Activated gamma-delta T cell (primary cell): Measurements from ENCODE around the gene LRMDA.

Experiments used
- DNase-seq: peaks from one replicate; lab custom pipeline; 2025; lab: John Stamatoyannopoulos, UW

LRMDA gene

DNA sequence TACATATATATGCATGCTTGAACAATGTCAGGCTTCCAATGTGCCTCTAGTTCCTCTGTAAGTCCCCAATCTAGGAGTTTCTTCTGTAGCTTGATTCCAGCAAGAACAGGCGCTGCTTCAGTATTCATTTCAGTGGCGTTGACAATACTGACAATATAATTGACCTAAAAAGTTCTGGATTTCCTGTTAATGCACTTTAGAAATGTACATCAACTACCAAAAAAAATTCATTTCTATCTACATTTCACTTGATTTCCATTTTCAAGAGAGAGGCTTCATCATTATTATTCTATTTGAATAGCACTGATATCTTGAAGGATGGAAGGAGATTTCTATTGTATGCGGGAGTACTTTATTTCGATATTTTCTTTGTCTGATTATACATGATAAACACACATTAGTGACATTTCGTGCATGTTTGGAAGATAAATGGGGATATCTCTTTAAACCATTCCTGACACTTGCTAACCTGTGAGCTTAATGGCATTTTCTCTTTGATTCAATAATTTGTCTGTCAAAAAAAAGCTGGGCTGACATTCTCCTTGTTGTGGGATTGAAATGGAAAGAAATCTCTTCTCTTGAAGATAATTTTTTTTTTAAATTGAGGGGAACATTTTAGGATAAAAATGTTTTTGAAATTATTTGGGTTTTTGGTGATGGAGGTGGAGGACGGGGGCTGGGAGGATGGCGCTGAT, 568.2 kb downstream of the LRMDA start:
- no peak for DNase-seq

- no peak for DNase-seq
Observed at GRCh38 chr10:76000550-76000949, 569.1 kb downstream of the LRMDA start.

DNA sequence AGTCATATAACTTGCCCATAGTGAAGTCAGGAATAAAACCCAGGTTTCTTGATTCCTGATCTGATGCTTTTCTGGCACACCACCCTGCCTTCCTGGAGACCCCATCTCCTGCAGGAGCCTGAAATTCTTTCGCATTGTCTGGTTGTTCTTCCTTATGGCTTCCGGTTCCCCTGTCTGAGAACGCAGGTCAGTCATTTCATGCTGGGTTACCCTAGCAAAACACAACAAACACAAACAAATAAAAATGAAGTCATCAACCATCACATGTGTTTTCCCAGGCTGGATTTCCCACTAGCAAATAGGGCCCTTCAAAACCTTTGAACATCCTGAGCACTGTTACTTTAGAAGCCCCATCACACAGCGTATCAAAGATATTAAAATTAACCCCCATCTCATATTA, 569.6 kb downstream of the LRMDA start:
- no peak for DNase-seq

GRCh38 chr10:76001461-76001860, 570.0 kb downstream of the LRMDA start:
- no peak for DNase-seq

DNA sequence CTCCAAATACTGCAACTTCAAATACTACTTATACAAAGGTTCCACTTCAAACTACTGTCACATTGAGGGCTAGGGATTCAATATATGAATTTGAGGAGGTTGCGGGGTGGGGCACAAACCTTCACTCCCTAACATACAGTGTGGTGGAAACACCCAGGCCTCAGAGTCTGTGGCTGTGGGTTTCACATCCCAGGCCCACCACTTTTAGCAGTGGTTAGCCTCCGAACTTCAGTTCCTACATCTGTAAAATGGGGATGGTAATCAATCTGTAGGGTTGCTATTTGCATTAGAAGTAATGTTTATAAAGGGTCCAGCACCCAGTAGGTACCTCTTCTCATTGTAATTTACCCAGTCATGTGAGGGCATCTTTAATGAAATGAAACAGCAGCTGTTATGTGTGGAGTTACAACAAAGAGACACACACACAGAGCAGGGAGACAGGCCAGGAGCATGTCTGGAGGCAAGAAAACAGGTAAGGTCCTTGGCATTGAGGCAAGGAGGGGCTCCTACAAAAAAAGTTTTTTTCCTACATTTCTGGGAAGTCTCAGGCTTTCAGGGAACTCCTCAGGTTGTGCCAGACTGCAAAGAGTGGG, 570.9 kb downstream of the LRMDA start:
- DNase-seq: no peak

- no peak for DNase-seq
Observed at GRCh38 chr10:76007667-76008181, 576.3 kb downstream of the LRMDA start.

GRCh38 chr10:76009531-76009930, 578.1 kb downstream of the LRMDA start:
- DNase-seq: no peak

DNA sequence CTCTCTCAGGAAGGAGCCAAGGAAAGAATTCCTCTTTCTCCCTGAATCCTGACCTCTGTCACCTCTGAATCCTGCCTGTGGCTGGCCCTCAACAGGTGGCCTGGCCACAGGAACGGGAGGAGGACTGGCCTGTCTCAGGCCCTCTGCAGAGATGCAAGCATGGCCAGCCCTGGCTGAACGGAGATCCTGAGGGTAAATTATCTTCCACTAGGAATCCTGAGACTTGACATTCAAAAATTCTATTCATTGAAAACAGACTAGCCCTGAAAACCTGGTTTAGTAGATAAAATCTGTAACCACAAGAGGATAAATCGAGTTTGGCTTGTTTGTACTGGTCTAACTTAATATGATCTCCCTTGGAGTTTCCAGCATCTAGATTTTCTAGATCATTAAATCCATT, 579.3 kb downstream of the LRMDA start:
- no peak for DNase-seq

GRCh38 chr10:76012716-76013327, 581.4 kb downstream of the LRMDA start:
- no peak for DNase-seq

- DNase-seq: no peak
Observed at GRCh38 chr10:76015245-76015644, 583.8 kb downstream of the LRMDA start.

DNA sequence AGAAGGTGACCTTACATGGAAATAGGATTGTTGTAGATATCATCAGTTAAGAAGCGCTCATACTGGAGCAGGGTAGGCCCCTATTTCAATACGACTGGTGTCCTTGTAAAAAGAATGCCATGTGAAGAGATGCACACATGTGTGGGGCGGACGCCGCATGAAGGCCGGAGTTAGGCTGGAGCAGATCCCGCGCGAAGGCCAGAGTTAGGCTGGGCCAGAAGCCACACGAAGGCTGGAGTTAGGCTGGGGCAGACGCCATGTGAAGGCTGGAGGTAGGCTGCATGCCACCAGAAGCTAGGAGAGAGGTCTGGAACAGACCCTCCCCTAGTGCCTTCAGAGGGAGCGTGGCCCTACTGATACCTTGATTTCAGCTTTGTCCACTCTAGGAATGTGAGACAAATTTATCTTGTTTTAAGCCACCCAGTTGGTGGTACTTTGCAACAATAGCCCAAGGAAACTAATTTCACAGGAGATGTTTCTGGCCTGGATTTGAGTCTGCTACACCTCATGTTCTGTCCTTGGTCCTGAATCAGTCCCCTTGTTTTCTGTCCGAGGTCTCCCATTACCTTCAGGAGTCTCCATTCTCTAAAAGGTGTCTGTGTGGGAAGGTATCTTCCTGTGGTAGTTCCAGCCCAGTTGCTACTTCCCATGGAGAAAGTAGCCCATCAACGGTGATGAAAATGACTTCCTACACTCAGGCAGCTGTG, 585.8 kb downstream of the LRMDA start:
- no peak for DNase-seq

DNA sequence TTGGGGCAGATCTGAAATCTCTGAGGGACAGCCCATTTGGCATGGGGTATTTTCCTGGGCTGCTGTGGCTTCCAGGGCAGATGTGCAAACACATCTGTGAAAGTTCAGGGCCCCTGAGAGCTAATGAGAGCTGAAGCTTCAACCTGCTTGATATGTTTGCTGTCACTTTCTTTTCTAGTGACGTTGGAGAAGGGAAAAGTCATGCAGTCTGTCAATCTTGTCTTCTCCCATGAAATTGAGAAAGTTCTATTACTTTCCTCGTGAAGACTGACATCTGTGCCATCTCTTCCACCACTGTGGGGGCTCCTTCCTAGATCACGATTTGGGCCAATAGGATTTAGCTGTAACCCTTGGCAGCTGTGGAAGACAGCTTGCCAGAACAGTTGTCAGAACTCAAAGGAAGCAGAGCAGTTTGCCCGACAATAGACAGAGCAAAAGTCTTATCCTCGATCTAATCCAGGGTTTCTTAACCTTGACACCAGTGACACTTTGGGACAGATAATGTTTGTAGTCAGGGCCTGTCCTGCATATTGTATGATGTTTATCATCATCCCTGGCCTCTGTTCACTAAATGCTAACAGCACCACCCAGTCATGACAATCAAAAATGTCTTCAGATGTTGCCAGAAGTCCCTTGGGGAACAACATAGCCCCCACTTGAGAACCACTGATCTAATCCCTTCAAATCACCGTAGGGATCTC, 586.5 kb downstream of the LRMDA start:
- no peak for DNase-seq

- no peak for DNase-seq
Observed at GRCh38 chr10:76020630-76021029, 589.2 kb downstream of the LRMDA start.

GRCh38 chr10:76021398-76021797, 590.0 kb downstream of the LRMDA start:
- no peak for DNase-seq

DNA sequence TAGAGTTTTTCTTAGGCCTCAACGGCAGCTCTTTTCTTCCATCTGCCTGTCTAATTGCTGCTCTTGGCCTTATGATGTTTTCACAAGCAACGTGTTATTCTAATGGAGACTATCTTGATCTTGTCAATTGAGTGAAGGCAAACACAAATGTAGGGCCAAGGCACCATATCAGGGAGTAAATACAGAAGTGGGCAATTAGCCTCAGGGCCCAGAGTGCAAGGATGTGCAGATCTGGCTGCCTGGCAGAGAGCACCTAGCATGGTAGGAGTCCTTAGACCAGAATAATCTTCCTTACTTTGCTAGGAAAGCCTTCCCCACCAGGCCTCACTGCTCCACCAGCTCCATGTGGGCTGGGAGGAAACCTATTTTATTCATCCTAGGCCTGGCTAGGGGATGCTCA, 590.9 kb downstream of the LRMDA start:
- DNase-seq: no peak

DNA sequence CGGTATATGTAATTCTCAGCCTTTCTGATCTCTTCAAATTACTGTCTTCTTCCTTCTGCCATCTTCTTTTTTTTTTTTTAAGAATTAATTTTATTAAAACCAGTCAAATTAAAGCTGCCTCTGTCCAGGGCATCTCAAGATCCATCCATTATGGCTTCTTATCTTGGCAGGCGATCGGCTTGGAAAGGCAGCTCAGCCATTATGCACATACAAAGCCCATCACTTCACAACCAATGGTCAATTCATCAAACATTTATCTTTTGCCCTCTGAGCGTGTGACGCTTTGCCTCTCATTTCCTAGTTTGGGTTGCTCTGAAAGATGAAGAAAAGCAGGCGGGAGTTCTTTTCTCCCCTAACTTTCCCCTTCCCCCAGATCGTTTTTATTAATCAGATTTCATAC, 591.6 kb downstream of the LRMDA start:
- DNase-seq: no peak

- no peak for DNase-seq
Observed at GRCh38 chr10:76024460-76025123, 593.2 kb downstream of the LRMDA start.

GRCh38 chr10:76025124-76025477, 593.7 kb downstream of the LRMDA start:
- DNase-seq: no peak

DNA sequence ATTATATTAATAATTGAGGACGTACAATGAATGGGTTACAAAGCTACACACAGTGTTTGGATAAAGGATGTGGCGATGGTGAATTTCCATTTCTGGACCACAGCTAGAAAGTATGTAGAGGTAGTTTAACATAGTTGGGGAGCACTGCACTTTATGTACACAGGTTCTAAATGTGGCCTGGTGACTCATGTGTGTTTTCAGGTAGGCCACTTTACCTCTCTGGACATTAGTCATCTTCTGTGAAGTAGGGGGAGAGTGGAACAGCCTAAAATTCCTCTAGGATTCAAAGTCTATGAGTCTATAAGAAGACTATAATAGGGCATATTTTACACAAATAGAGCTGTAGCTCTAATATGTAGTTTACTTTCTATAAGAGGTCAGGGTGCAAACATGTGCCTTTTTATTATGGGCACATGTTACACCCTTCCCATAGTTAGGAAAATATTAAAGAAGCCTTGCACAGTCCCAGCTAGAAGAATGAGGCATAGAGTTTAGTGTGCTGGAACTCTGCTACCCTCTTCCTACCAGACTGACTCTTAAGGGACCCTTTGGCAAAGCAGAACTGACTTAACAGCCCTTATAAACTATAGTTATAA, 594.9 kb downstream of the LRMDA start:
- no peak for DNase-seq

- DNase-seq: no peak
Observed at GRCh38 chr10:76026905-76027304, 595.5 kb downstream of the LRMDA start.

DNA sequence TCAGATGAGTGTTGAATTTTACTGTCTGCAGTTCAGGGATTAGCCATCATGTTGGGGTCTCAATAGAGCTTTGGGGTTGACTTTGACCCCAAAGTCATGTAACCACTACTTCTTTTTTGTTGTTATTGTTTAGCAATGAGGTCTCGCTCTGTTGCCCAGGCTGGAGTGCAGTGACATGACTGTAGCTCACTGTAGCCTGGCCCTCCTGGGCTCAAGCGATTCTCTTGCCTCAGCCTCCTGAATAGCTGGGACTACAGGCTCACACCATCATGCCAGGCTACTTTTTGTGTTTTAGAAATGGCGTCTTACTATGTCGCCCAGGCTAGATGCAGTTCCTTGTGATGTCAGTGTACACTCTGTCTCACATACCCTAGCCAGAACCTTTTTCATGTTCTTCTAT, 598.4 kb downstream of the LRMDA start:
- DNase-seq: no peak
